ENCODE measurements around the gene PKN1. TPM values are rescaled to one million over a fixed set of nuclear protein-coding genes. Genes with fewer than 3 reads are reported as not detected.

The PKN1 gene
- polyA plus RNA-seq, 3 donors = 49.5 to 119 (median 49.6) TPM

DNA sequence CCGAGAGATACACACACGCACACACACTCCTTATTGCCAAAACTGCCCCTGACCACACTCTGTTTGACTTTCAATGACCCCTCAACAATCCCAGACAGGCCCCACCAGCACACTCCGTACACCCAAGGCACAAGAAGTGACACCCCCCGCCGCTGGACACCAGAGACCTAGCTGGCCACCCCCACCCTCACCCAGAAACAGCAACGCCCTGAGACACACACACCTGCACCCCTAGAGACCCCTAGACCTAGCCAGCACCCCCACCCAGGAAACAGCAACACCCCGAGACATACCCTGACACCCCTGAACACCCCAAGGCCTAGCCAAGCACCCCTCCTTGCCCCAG is 43.2 kb downstream of the PKN1 start:
- peaks cover 7 to 11% of the 10 kb centered on the region in 2 donors for H3K36me3 Mint-ChIP-seq
- no peak for DNase-seq
- H3K27me3 Mint-ChIP-seq (ENCODE audit: low read depth in 3 of 3) = peaks cover 33 to 73% (median 41%) of the 10 kb centered on the region in 3 donors
- no peaks in the 10 kb centered on the region for H3K79me2 ChIP-seq (ENCODE audit: insufficient read depth, low read length)
- WGBS (ENCODE audit: insufficient coverage) = 87% methylated on average over 7 of the region's 7 CpGs
- H3K9me3 ChIP-seq (replicated peaks in 1 of 2; ENCODE audit: control insufficient read depth in 1 of 2, insufficient read depth in 1 of 2, low read length in 2 of 2) = peaks cover 0 to 5% of the 10 kb centered on the region in 2 donors
- no peak overlapping the region for H3K4me3 ChIP-seq (replicated peaks in 1 of 3; ENCODE audit: low read depth in 2 of 3, low read length in 3 of 3)
- no peak overlapping the region for H2AFZ ChIP-seq (ENCODE audit: insufficient read depth, low read depth, low read length, poor library complexity, severe bottlenecking)
- intact Hi-C loops (cut with micrococcal nuclease) = loop anchor here (5.0 to 10.0 kb wide), 2 partner anchors 39 to 281 kb away; no protein-coding TSS in a partner anchor
- H3K4me1 Mint-ChIP-seq = peaks cover 38% of the 10 kb centered on the region
- H3K4me3 Mint-ChIP-seq = peak overlapping the region in 1 of 2 donors; percentile 67
- H3K9me3 Mint-ChIP-seq = peaks cover 0 to 12% (median 4%) of the 10 kb centered on the region in 7 donors
- peak overlapping the region in 5 of 7 donors; percentile 15 to 68 (median 50) for H3K27ac Mint-ChIP-seq
- H3K27me3 ChIP-seq (ENCODE audit: control insufficient read depth in 2 of 2, insufficient read depth in 2 of 2, low read length in 2 of 2) = peaks cover 18 to 43% of the 10 kb centered on the region in 2 donors
- H3K9ac ChIP-seq (ENCODE audit: insufficient read depth, low read length, poor library complexity, severe bottlenecking) = no peak overlapping the region
- H3K4me1 ChIP-seq (ENCODE audit: control insufficient read depth in 1 of 2, insufficient read depth in 2 of 2, low read length in 2 of 2) = peaks cover 49 to 68% of the 10 kb centered on the region in 2 donors
- TF ChIP-seq, protein P1, sequence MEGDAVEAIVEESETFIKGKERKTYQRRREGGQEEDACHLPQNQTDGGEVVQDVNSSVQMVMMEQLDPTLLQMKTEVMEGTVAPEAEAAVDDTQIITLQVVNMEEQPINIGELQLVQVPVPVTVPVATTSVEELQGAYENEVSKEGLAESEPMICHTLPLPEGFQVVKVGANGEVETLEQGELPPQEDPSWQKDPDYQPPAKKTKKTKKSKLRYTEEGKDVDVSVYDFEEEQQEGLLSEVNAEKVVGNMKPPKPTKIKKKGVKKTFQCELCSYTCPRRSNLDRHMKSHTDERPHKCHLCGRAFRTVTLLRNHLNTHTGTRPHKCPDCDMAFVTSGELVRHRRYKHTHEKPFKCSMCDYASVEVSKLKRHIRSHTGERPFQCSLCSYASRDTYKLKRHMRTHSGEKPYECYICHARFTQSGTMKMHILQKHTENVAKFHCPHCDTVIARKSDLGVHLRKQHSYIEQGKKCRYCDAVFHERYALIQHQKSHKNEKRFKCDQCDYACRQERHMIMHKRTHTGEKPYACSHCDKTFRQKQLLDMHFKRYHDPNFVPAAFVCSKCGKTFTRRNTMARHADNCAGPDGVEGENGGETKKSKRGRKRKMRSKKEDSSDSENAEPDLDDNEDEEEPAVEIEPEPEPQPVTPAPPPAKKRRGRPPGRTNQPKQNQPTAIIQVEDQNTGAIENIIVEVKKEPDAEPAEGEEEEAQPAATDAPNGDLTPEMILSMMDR (IDR thresholded peaks at IDR 0.05) = no peak
- H3K4me2 ChIP-seq (replicated peaks; ENCODE audit: extremely low read depth, low read length, poor library complexity, severe bottlenecking) = no peak overlapping the region
- peaks cover 0 to 6% of the 10 kb centered on the region in 2 donors for H3K36me3 ChIP-seq (replicated peaks in 1 of 2; ENCODE audit: control insufficient read depth in 1 of 2, insufficient read depth in 2 of 2, low read length in 2 of 2)
- peaks cover 16% of the 10 kb centered on the region for H4K20me1 ChIP-seq (ENCODE audit: insufficient read depth, low read length)
- H3K27ac ChIP-seq (ENCODE audit: low read depth in 1 of 2, low read length in 2 of 2) = no peak overlapping the region

DNA sequence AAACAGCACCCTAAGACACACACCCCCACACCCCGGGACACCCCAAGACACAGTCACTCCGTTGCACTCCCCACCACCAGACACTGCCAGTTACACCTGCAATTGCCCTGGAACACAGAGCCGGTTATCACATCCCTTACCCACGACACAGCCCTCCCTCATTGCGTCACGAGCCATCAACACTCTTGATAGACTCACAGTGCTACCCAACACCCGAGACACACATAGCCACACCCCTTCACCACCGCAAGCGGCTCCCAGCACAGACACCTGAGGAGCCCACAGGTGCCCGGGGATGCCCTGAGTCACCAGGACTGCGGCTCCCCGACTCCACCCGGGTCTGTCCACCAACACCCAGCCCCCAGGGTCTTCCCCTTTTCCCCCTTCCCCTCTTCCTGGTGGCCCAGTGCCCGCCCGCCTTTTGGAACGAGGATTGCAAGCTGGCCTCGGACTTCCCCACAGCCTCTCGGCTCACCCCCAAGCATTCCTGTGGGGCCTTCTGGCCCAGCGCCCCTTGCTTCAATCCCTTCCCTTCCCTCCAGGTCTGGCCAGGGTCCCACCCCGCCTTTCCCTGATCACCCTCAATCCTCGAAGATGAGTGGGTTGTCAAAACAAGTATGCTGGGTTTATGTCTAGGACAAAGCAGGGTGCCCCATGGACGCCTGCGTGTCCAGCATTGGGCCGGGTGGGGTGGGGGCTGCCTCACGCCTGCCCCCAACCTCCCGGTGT is 43.7 kb downstream of the PKN1 start:
- intact Hi-C loops (cut with micrococcal nuclease) = loop anchor here (5.0 to 10.0 kb wide), 2 partner anchors 40 to 282 kb away; no protein-coding TSS in a partner anchor
- peaks cover 48 to 66% of the 10 kb centered on the region in 2 donors for H3K4me1 ChIP-seq (ENCODE audit: control insufficient read depth in 1 of 2, insufficient read depth in 2 of 2, low read length in 2 of 2)

More for the DNA sequence above, 43.7 kb downstream of the PKN1 start:
- Mint-ChIP-seq H3K27ac (peak overlapping the region in 5 of 7 donors; percentile 2 to 68 (median 20)), H3K4me3 (peak overlapping the region in 1 of 2 donors; percentile 67), H3K36me3 (peaks cover 6 to 7% of the 10 kb centered on the region in 2 donors), H3K27me3 (ENCODE audit: low read depth in 3 of 3) (peaks cover 33 to 68% (median 41%) of the 10 kb centered on the region in 3 donors), H3K4me1 (peaks cover 35% of the 10 kb centered on the region), H3K9me3 (peaks cover 0 to 12% (median 4%) of the 10 kb centered on the region in 7 donors)
- Histone ChIP-seq H3K27me3 (ENCODE audit: control insufficient read depth in 2 of 2, insufficient read depth in 2 of 2, low read length in 2 of 2) (peaks cover 18 to 43% of the 10 kb centered on the region in 2 donors), H3K4me2 (replicated peaks; ENCODE audit: extremely low read depth, low read length, poor library complexity, severe bottlenecking) (peak overlapping the region; percentile 26), H3K27ac (ENCODE audit: low read depth in 1 of 2, low read length in 2 of 2) (no peak overlapping the region), H3K4me3 (replicated peaks in 1 of 3; ENCODE audit: low read depth in 2 of 3, low read length in 3 of 3) (no peak overlapping the region), H2AFZ (ENCODE audit: insufficient read depth, low read depth, low read length, poor library complexity, severe bottlenecking) (peak overlapping the region; percentile 50), H4K20me1 (ENCODE audit: insufficient read depth, low read length) (peaks cover 10% of the 10 kb centered on the region), H3K9me3 (replicated peaks in 1 of 2; ENCODE audit: control insufficient read depth in 1 of 2, insufficient read depth in 1 of 2, low read length in 2 of 2) (peaks cover 0 to 5% of the 10 kb centered on the region in 2 donors), H3K9ac (ENCODE audit: insufficient read depth, low read length, poor library complexity, severe bottlenecking) (no peak overlapping the region), H3K36me3 (replicated peaks in 1 of 2; ENCODE audit: control insufficient read depth in 1 of 2, insufficient read depth in 2 of 2, low read length in 2 of 2) (peaks cover 0 to under 1% of the 10 kb centered on the region in 2 donors), H3K79me2 (ENCODE audit: insufficient read depth, low read length) (no peaks in the 10 kb centered on the region)
- DNase-seq = peak; percentile 53 to 82 (median 73)
- 41% methylated on average over 22 of the region's 26 CpGs for WGBS (ENCODE audit: insufficient coverage)
- TF ChIP-seq, protein P1 (IDR thresholded peaks at IDR 0.05) = no peak

All from CD14-positive monocyte (primary cell).